HG02610 (cell line): Measurements from ENCODE around the gene HIVEP3.

ENCODE experiments used
- ATAC-seq: cut with Tn5 transposase; IDR thresholded peaks from one replicate; pipeline ENCODE4 v1.9.1; 2021; ENCODE audit warnings: mild to moderate bottlenecking, moderate library complexity; ENCODE audit not compliant: unreplicated experiment

Gene HIVEP3

DNA sequence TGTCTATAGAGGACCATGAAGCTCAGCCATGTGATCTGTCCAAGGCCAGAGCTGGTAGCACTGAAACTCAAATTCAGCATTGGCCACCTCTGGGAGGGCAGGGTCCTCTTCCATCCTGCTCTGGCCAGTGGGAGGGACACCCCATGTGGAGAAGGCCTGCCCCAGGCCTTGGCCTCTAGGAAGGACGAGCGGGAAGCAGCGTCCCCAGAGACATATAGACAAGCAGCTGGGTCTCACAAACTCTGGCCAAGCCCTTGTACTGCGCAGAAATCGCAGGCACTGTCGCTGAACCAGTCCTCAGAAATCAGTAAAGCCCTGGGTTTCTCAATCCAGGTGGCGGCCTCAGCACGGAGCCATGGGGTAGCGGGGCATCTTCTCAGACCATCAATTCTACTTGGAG is 180.7 kb downstream of the HIVEP3 start:
- ATAC-seq, result no peak

DNA sequence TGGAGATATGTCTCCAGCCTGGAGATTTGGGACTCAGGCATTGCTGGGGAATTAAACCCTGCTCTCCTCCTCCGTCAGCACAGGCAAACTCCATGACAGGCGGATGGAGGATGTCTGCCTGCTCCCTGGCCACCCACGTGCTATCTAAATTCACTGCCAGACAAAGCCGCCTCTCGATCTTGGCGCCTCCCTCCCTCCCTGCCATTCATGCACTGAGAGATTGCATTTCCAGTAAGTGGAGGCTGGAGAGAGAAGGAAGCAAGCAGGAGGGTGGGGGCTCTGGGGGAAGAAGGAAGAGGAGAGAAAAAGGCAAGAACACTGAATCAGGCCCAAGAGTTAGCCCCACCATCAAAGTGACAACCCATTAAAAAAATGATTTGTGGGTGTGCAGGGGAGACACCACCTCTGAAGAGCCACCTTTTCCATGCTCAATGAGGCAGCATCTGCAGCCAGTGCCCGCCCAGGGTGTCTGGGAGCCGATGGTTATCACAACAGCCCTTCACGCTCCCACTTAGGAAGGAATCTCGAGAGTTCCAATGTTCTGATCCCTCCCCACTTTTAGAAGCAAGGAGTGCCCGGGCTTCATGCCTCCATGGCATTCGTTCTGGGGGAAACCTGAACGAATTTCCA is 183.0 kb downstream of the HIVEP3 start:
- ATAC-seq, result no peak

DNA sequence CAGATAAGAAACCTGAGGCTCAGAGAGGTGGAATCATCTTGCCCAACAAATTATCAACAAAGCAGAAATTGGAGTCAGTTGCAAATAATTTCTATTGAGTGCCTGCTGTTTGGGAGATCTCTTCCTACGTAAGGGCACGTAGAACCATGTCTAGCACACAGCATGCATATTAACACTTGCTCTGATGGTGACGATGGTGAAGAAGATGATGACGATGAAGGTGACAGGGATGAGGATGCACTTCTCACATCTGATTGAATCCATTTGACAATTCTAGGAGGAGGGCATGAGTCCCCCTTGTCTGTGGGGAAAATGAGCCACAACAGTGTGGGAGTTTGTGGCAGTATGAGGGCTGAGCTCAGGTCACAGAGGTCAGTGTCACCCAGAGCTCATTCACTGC is 183.6 kb downstream of the HIVEP3 start:
- no peak for ATAC-seq

DNA sequence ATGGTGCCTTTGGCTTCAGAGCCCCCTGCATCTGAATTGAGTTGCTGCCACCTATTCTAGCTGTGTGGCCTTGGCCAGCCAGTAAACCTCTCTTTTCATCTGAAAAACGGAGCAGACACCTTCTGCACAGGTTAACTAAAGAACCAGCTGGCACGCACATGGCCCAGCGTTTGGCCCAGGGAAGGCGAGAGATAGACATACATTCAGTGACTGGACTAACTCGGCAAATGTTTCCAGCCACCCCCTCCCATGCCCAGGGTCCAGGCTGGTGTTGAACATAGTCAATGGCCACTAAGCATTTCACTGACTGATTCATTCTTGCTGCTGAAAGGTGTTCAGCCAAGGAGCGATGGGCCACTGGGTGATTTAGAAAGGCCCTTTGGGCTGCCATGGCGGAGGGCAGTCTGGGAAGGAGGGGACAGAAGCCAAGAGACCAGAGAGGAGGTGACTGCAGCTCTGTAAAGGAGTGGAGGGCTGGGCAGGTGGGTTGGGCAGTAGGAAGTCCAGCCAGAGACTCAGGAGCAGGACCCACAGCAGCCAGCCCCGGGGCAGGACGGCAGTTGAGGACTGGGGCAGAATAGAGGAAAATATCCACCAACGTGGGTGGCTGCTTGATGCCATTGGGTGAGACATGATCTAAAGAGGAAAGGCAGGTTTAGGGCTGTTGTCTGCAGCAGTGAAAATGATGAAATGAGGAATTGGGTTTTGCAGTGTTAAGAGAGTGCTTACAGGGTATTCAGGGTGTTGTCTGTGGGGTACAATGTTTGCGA is 184.3 kb downstream of the HIVEP3 start:
- no peak for ATAC-seq

DNA sequence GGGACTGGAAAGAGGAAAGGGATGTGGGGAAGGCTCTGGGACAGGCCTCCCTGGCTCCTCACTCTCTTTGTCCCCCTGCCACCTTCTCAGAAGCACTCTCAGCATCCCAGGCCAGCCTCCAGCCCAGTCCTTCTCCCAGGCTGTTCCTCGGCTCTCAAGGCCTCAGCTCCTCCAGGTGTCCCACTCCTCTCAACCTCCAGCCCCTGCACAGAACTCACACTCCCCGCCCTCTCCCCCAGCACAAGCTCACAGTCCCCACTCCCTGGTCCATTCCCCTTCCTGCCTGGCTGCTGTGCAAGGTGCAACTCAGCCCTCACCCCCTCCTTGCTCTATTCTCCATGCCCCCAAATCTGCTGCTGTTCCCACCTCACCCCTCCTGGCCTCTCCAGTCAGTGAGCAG is 185.0 kb downstream of the HIVEP3 start:
- no peak for ATAC-seq

DNA sequence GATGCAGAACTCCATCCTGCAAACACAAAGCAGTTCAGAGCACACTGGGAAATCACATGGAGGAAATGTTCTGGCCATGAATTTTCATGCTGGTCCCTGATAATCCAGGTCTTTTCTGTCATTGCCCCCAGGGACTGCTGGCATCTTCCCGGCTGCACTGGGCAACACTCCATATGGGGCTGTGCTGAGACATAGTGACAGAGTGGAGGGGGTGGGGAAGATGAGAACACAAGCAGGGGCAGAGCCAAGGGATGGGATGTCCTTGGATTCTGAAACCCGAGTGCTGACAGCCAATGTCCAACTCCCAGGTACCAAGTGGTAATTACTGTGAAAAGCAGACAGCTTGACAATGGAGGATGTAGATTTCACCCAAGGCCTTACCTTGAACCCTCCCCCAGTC is 185.7 kb downstream of the HIVEP3 start:
- ATAC-seq, result no peak

DNA sequence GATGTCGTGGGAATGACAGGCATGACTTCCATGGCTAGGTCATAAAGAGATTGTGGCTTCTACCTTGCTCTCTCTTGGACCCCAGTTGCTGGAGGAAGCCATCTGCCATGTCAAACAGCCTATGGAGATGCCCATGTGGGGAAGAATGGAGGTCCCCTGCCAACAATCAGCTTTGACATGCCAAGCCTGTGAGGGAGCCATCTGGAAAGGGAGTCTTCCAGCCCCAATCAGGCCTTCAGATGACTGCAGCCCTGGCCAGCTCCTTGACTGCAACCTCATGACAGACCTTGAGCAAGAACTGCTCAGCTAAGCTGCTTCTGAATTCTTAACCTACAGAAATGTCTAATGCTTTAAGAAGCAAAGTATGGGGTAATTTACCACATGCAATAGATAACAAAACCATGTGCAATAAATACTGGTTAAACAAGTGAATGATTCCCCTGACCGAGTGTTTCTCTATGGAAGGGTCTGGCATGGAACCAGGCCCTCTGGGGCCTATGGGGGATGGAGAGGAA is 187.1 kb downstream of the HIVEP3 start:
- no peak for ATAC-seq

DNA sequence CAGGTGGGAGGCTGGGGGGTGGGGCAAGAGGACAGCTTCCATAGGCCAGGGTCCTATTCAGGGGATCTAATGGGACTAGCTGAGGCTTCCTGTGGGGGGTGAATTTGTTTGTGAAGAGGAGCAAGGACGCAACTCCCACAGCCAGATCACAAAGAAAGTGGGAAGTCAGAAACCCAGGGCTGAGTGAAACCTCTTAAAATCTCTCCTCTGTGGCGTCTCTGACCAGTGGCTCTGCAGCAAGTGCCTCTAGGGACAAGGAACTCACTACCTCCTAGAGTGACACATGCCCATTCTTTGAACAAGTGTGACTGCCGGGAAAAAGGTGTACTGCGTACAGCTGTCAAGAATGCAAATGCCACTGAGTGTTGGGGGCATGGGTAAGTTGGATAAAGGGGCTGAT is 187.9 kb downstream of the HIVEP3 start:
- no peak for ATAC-seq

DNA sequence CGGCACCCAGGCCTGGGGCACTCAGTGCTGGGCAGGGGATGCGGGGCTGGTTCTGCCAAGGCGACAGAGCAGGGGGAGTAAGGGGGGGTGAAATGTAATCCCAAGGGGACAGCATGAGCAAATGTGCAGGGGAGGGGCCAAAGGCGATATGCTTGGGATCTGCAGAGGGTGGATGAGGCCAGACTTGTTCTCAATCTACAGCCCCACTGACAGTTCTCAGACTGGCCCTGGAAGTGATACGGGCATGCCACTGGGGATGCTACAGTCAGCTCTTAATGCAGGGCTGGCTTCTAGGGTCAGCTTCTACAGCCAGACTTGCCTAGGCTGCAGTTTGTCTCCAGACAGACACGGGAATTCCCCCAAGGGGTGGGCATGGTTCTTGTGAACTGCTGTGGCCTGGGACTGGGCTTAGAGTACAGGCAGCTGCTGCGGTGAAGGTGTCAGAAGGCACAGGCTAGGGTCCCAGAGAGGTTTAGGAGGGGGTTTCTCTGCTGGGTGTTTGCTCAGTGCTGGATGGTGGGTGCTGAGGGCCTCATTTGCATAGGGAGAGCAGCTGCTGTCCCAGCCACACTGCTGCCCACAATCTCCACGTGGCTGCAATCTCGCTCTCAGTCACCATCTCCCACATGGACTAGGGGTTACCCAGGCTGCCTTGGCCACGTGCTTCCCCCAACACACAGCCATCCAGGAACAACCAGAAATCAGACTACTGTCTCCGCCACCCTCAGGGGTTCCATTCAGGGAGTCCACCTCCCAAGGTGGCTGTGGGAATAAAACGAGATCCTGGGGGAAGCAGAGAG is 190.1 kb downstream of the HIVEP3 start:
- ATAC-seq, result peak; percentile 85

DNA sequence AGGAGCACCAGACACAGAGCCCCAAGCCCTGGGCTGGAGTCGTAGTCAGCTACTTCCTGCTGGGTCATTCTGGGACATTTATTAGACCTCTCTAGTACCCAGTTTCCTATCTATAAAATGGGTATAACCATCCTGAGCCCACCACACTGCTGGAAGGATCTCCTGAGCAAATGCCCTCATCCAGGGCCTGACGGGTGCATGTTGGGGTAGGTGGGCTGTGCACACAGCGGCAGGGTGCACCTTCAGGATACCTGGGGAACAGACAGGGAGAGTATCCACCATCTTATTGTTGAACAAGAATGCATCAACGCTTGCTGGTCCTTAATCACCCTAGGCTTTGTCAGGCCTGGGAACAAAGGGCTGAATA is 191.0 kb downstream of the HIVEP3 start:
- no peak for ATAC-seq

DNA sequence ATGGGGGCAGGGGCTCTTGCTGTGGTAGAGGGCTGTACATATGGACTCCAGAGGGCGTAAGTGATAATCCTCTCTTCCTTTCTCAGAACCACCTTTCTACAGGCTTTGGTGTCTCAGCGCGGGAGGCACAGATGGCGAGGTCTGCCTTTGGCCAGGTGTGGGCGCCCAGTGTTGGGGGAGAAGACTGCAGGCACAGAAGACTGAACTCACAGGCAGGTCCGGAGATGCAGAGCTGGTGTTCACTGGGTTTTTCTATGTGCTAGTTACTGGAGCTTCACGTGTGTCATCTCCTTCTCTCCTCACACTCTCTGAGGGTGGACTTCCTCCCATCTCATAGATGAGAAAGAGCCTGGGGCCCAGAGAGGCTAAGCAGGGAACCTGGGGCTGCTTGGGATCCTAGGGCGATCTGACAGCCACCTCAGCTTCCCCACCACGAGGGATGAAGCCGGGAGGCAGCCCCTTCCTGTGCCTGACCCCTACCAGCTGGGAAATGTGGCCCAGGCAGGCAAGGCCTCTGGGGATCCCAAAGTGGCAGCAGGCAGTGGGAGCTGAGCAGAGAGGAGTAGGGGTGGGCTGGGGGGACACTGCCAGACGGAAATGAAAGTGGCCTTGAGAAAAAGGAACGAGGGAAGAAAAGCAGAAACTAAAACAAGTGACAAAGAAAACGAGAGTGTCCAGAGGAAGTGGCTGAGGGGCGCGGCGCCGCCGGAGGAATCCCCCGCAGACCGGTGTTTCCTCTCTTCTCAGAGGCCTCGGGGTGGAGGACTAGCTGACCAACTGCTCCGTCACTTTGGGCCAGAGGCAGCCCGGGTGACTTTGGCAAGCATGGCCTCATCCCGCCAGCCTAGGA is 191.6 kb downstream of the HIVEP3 start:
- ATAC-seq, result peak; percentile 24

DNA sequence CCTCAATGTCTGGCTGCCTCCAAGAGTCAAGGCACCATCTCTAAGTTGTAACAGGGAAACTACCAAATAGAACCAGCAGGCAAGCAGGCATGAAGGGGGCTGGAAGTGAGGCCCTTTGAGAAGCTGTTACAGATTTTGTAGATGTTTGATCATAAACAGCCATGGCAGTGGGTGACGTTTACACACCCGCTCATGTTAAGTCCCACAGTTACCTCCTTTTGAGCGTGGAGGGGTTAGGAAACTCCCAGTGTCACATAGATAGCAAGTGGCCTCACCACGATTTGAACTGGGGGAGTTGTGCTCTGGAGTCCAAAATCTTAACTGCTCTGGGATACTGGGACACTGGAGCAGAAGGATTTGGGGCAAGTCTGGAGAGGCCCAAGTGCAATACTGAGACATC is 192.4 kb downstream of the HIVEP3 start:
- no peak for ATAC-seq

DNA sequence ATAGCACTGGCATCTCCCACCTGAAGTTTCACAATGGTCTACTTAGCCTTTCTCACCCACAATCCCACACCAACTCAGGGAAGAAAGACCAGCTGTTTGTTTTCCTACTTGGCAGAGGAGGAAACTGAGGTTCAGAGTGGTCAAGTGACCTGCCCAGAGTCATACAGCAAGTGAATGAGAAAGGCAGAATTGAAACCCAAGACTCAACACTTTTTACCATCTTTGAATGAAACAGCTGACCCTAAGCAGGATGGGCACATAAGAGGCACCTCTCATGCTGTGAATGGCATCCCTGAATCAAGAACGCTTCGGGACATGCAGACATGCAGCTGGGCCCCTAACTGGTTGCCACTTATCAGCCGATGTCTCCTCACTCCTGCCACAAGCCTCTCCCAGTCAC is 193.8 kb downstream of the HIVEP3 start:
- ATAC-seq, result no peak

DNA sequence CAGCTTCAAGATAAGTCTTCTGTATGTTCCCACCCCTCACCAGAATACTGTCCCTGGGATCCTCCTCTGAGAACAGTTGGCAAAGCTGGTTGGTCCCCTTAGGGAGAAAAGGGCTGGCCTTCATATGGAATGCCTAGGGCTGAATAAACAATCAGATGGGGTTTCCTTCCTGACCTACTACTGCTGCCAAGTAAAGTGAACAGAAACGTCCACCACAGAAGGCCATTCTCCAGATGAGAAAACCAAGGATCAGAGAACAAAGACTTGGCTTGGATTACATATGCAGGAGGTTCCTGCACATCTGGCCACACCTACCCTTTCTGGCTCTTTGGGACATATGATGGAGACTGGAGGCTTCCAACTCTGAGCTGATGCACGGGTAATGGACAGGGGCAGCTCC is 194.5 kb downstream of the HIVEP3 start:
- no peak for ATAC-seq

DNA sequence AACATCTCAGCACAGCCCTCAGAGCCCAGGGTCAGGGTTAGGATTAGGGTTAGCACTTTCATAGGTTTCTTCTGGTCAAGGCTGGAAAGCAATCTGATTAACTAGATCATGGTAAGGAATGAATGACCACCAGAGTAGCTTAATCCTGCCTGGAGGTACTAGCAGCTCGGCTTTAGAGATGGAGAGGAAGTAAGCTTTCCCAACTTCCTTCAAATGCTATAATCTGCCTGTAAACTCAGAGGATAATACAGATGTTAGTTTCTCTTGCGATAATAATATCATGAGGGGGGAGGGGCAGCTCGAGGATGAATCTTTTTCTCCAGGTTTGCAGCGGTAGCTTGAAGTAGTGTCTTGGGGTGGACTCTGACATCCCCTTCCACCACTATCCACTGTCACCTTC is 194.9 kb downstream of the HIVEP3 start:
- no peak for ATAC-seq

DNA sequence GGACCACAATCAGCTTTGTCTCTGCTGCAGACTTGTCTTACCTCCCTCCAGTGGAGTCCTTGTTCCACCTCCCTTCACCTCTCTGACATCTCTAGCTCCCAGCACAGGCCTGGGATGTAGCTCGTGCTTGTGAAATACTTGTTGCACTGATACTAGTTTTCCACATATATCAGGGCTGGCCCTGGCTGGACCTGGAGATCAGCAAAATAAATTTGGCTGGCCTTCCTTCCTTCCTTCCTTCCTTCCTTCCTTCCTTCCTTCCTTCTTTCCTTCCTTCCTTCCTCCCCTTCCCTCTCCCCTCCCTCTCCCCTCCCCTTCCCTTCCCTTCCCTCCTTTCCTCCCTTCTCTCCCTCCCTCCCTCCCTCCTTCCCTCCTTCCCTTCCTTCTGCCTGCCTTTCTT is 196.5 kb downstream of the HIVEP3 start:
- no peak for ATAC-seq

DNA sequence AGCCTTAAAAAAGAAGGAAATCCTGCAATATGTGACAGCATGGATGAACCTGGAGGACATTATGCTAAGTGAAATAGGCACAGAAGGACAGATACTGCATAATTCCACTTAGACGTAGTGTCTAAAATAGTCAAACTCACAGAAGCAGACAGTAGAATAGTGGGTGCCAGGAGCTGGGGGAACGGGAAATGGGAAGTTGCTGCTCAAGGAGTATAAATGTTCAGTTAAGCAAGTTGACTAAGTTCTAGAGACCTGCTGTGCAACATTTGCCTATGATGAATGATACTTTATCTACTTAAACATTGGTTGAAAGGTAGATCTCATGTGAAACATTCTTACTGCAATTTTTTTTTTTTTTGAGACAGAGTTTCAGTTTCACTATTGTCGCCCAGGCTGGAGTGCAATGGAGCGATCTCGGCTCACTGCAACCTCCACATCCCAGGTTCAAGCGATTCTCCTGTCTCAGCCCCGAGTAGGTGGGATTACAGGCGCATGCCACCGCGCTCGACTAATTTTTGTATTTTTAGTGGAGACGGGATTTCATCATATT is 197.8 kb downstream of the HIVEP3 start:
- no peak for ATAC-seq

DNA sequence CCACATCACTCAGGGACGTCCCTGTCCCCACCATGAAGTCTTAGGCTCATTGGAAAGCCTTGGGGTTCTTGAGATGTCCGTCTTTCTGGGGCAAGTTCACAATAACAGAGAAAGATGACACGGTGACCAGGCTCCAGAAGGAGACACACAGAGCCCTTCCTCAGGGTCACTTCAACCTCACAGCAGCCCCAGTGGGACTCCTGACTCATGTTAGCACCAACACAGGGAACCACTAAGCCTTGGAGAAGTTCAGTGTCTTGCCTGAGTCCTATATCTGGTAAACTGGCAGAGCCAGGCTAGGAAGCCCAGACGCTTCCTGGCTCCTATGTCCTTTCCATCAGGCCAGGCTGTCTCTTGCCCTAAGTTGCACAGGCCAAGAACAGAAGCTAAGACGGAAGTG is 199.1 kb downstream of the HIVEP3 start:
- no peak for ATAC-seq

DNA sequence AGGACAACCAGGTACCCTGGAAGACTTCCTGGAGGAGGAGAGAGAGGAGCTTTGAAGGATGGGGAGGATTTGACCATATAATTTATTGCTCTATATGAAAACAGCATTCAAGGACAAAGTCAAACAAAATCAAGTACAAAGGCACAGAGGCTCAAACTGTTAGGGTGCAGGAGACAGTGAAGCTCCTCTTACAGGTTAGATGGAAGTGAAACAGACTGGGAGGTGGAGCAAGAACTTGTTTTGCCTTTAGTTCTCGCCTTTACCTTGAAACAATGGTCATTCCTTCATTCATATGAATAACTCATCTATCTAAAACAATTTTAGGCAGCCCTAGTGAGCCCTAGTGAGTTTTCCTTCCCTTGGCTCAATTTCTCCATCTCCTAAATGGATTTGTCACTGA is 199.6 kb downstream of the HIVEP3 start:
- ATAC-seq, result no peak

DNA sequence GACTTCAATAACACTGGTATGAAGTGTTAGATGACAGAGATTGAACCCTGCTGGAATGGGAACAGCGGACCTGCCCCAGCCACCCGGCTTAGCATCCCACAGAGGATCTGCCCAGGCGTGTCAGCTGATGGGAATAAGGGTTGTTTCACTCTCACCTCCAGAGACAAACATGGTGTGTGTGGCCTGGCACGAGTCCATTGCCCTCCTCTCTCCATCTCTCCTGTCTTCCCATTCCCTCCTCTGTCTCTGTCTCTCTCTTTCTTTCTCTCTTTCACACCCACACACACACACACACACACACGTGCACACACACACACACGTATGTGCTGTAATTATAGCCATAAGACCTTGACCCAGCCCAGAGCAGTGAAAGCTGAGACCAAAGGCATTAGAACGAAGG is 200.2 kb downstream of the HIVEP3 start:
- no peak for ATAC-seq
